ENCODE data around the gene PSTPIP1.

DNA sequence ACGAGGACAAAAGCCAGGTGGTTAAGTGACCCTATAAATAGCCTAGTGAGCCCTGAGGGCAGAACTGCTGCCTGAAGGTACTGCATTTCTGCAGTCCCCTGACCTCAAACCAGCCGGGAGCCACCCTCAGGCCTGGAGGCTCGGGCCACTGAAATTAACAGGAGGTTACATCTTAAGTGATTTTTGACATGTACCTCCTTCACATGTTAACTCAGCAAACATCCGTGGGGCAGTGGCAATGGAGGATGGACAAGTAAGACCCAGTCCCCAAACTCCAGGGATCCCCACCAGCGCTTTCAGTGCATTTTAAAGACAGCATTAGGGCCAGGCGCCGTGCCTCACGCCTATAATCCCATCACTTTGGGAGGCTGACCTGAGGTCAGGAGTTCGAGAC lies 26.2 kb downstream of the PSTPIP1 start:
- no peak for TF ChIP-seq YY1 (IDR thresholded peaks at IDR 0.05; ENCODE audit: insufficient read depth, insufficient read length)
- no peak for TF ChIP-seq ZNF274 (IDR thresholded peaks at IDR 0.05; ENCODE audit: low read depth, low read length)

Measured in NT2/D1 (cell line).